Cardiac muscle cell (in vitro differentiated cells and primary cell): ENCODE results near the gene MARCHF3. TPM values are rescaled to one million over a fixed set of nuclear protein-coding genes. Genes with fewer than 3 reads are reported as not detected.

Source experiments
- DNase-seq, 2 donors: peaks; one replicate each; pipeline versions ENCODE4 v3.0.0 to v3.0.0-alpha.2; 2010 to 2017; ENCODE audit warnings: low read depth in 1 of 2, low spot score in 1 of 2
- H3K27ac ChIP-seq: fragments of 200-600 bp; sonication (generic); 2 replicates; pipeline ENCODE4 v1.5.1; 2016
- H3K27me3 ChIP-seq: fragments of 200-600 bp; sonication (generic); 2 replicates; pipeline ENCODE4 v1.6.0; 2016; ENCODE audit warnings: control low read depth
- H3K36me3 ChIP-seq: fragments of 200-600 bp; sonication (generic); 2 replicates; pipeline ENCODE4 v1.5.1; 2016; ENCODE audit warnings: control low read depth
- H3K4me1 ChIP-seq: fragments of 200-600 bp; sonication (generic); 2 replicates; pipeline ENCODE4 v1.8.1; 2017; ENCODE audit warnings: low read depth, mild to moderate bottlenecking, mixed run types
- H3K4me3 ChIP-seq: fragments of 200-600 bp; sonication (generic); 2 replicates; pipeline ENCODE4 v1.5.1; 2016; ENCODE audit warnings: mild to moderate bottlenecking
- H3K9me3 ChIP-seq: fragments of 200-600 bp; sonication (generic); 2 replicates; pipeline ENCODE4 v1.5.1; 2017; ENCODE audit warnings: low read depth, mild to moderate bottlenecking, control low read depth
- polyA plus RNA-seq: library from polyadenylated mRNA; unstranded; fragments of >200 nt; fragmentation: Nextera tagmentation; extraction: Ambion mirVana; gene quantifications from 2 replicates; pipeline ENCODE4 v1.2.1, GENCODE V29; 2016
- total RNA-seq: library from RNA; depleted of rRNA; stranded (reverse); fragments of >200 nt; gene quantifications from 2 replicates; pipeline ENCODE4 v1.2.3, GENCODE V29; 2016
- TF ChIP-seq, protein P1 (sequence below): IDR thresholded peaks from 2 replicates; pipeline ENCODE4 v1.5.1; 2012; ENCODE audit warnings: low read depth, mild to moderate bottlenecking, low read length

MARCHF3 gene
- total and polyA plus RNA-seq, 2 experiments from 2014 or later, result 5.2 to 32.3 TPM

DNA sequence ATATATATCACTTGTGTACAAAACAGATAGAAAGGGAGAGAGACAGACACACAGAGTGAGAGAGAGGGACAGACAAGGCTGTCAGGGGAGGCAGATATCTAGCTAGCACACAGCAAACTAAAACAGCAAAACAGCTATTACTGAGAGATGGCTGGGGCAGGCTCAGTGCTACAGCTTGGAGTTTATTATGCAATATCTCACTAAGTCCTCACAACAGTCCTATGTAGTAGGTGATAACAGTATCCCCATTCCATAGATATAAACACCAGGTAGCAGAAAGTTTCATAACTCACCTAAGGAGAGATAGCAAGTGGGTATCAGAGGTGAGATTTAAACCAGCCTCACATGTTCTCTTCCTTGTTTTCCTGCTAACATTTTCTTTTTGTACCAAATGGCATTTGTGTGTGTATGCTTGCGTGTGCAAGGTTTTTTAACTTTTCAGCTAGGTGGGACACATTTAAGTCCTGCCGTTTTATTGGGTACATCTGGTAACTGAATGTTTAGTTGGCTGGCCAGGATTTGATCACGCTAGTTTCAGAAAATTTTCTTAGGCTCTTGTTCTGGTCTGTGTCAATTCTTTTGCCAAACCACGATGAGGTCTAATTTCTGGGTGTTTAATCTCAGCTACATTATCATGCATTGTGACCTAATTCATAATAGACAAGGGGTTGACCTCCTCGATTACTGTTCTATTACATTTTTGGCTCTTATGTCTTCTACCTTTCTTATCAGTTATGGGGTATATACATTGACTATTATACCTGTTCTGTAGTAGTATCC, 148.3 kb downstream of the MARCHF3 start:
- no peak for DNase-seq
- Histone ChIP-seq H3K9me3 (no peaks in the 10 kb centered on the region), H3K27ac (no peak overlapping the region), H3K4me1 (peaks cover 28% of the 10 kb centered on the region), H3K36me3 (no peaks in the 10 kb centered on the region), H3K4me3 (no peak overlapping the region), H3K27me3 (no peaks in the 10 kb centered on the region)
- TF ChIP-seq, protein P1, sequence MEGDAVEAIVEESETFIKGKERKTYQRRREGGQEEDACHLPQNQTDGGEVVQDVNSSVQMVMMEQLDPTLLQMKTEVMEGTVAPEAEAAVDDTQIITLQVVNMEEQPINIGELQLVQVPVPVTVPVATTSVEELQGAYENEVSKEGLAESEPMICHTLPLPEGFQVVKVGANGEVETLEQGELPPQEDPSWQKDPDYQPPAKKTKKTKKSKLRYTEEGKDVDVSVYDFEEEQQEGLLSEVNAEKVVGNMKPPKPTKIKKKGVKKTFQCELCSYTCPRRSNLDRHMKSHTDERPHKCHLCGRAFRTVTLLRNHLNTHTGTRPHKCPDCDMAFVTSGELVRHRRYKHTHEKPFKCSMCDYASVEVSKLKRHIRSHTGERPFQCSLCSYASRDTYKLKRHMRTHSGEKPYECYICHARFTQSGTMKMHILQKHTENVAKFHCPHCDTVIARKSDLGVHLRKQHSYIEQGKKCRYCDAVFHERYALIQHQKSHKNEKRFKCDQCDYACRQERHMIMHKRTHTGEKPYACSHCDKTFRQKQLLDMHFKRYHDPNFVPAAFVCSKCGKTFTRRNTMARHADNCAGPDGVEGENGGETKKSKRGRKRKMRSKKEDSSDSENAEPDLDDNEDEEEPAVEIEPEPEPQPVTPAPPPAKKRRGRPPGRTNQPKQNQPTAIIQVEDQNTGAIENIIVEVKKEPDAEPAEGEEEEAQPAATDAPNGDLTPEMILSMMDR, result no peak

DNA sequence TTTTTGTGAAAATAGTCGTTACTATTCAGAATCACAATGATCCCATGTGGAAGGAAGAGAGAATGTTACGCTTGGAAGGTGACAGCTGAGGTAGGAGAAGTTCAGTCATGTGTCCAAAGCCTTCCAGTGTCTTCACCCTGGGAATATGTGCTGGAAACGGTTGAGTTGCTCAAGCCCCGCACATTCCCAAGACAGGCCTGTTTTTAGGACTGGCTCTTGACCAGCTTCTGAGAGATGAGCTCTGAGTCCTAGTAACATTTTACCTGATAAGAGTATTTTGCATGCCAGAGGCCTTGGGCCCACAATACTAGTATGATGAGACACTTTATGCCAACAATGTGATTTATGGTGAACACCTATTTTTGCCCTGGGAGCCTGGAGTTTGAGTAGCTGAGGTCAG, 151.7 kb downstream of the MARCHF3 start:
- Histone ChIP-seq H3K36me3 (no peaks in the 10 kb centered on the region), H3K27me3 (no peaks in the 10 kb centered on the region), H3K4me3 (no peak overlapping the region), H3K27ac (peak overlapping the region; percentile 30), H3K9me3 (no peaks in the 10 kb centered on the region), H3K4me1 (peaks cover 31% of the 10 kb centered on the region)
- DNase-seq, result no peak
- TF ChIP-seq, protein P1, result no peak

DNA sequence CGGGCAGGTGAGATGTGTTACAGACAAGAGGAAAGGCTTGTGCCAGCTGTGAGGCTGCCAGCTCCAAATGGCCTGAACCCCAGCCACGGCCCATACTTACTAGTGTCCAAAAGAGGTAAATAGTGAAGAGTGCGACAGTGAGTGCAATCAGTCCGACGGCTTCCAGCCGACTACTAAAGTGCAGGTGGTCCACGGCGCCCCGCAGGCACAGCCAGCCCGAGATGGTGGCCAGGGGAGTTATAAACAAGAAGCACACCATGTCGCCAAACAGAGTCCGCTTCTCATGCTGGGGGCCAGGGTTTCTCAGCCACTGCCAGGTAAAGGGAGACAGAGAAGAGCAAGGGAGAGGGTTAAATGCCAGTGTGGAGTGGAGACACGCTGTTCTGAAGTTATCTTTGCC, 152.3 kb downstream of the MARCHF3 start:
- TF ChIP-seq, protein P1, result no peak
- peaks cover 28% of the 10 kb centered on the region for H3K4me1 ChIP-seq
- H3K9me3 ChIP-seq, result no peaks in the 10 kb centered on the region
- H3K4me3 ChIP-seq, result no peak overlapping the region
- peak overlapping the region; percentile 30 for H3K27ac ChIP-seq
- H3K36me3 ChIP-seq, result no peaks in the 10 kb centered on the region
- DNase-seq, result no peak
- no peaks in the 10 kb centered on the region for H3K27me3 ChIP-seq

DNA sequence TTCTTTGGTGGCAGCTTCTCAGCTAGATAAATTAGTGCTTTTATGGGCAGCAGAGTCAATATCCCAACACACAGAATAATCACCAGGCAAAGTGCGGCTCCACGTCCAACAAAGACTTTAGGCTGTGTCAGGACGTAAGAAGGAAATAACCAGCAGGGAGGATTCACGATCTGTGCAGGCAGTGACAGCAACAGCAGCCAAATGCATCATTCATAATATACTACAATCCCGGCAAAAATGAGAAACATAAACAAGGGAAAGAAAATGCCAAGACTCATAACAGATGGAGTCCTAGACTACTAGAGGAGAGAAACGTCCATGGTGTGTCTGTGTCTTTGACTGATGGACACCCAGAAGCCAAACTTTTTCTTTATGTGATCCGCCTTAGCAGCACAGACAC, 152.8 kb downstream of the MARCHF3 start:
- DNase-seq, result no peak
- Histone ChIP-seq H3K36me3 (no peaks in the 10 kb centered on the region), H3K27me3 (no peaks in the 10 kb centered on the region), H3K4me3 (no peak overlapping the region), H3K9me3 (no peaks in the 10 kb centered on the region), H3K4me1 (peaks cover 28% of the 10 kb centered on the region), H3K27ac (peak overlapping the region; percentile 26)
- TF ChIP-seq, protein P1, result no peak

DNA sequence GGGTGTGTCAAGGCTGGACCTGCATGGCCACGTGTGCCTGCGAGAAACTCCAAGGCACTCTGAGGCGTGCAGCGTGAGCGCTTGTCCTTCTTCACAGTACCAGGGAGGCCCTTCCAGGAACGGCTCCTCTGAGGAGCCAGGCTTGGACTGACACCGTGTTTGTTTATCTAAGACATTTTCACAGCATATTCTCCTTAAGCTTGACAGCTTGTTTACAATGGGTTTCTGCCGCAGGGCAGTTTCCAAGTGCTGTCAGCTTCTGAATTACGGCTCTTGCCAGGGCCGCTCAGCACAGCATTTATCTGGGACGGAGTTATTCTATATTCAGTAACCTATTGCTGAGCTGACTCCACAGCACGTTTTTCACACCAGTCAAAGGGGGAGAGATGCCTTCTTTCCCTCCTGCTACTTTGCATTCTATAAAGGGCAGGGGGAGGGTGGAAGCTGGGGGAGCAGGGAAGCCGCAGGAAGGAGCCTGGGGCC, 155.0 kb downstream of the MARCHF3 start:
- Histone ChIP-seq H3K9me3 (no peaks in the 10 kb centered on the region), H3K27ac (peak overlapping the region; percentile 87), H3K4me3 (no peak overlapping the region), H3K4me1 (peaks cover 28% of the 10 kb centered on the region), H3K36me3 (no peaks in the 10 kb centered on the region), H3K27me3 (no peaks in the 10 kb centered on the region)
- TF ChIP-seq, protein P1, result no peak
- DNase-seq, result peak in 1 of 2 donors; percentile 58
